C4-2B (cell line): ENCODE results near the gene DENND4B.

Source experiments
- ZFX ChIP-seq: fragments of 450-650 bp; IDR thresholded peaks from 2 replicates; pipeline ENCODE4 v1.6.1; 2017
- TF ChIP-seq, protein P1 (sequence below): fragments of 450-650 bp; conservative IDR thresholded peaks from 2 replicates; pipeline ENCODE4 v1.5.1; 2017; ENCODE audit warnings: mild to moderate bottlenecking

GRCh38 chr1:153919876-153920852 lies 26.4 kb downstream of the DENND4B start:
- TF ChIP-seq, protein P1, sequence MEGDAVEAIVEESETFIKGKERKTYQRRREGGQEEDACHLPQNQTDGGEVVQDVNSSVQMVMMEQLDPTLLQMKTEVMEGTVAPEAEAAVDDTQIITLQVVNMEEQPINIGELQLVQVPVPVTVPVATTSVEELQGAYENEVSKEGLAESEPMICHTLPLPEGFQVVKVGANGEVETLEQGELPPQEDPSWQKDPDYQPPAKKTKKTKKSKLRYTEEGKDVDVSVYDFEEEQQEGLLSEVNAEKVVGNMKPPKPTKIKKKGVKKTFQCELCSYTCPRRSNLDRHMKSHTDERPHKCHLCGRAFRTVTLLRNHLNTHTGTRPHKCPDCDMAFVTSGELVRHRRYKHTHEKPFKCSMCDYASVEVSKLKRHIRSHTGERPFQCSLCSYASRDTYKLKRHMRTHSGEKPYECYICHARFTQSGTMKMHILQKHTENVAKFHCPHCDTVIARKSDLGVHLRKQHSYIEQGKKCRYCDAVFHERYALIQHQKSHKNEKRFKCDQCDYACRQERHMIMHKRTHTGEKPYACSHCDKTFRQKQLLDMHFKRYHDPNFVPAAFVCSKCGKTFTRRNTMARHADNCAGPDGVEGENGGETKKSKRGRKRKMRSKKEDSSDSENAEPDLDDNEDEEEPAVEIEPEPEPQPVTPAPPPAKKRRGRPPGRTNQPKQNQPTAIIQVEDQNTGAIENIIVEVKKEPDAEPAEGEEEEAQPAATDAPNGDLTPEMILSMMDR, result no peak; the same call in 1 of the 2 replicates
- TF ChIP-seq ZFX, result no peak
